ENCODE measurements around the gene LETMD1. TPM values are rescaled to one million over a fixed set of nuclear protein-coding genes. Genes with fewer than 3 reads are reported as not detected.
A peak's percentile ranks its signal among the peaks of the same experiment; 100 is the strongest.

LETMD1 gene
- total and polyA plus RNA-seq, 2 of the 4 experiments (the other 2 are of a cell fraction) = 27.6 to 40.1 TPM

GRCh38 chr12:51098611-51099010 is 50.5 kb downstream of the LETMD1 start:
- Histone ChIP-seq H3K27ac (ENCODE audit: insufficient read depth, low read length) (no peak overlapping the region), H3K56ac (ENCODE audit: extremely low read depth, insufficient read depth, low read length) (no peak overlapping the region), H4K91ac (ENCODE audit: insufficient read depth, low read depth, low read length) (no peak overlapping the region), H3K79me1 (ENCODE audit: low read depth in 1 of 2, low read length in 2 of 2) (no peaks in the 10 kb centered on the region), H2AK9ac (replicated peaks; ENCODE audit: low read depth, low read length, poor library complexity) (no peak overlapping the region), H4K5ac (ENCODE audit: low read depth, low read length) (no peak overlapping the region), H3K27me3 (ENCODE audit: control insufficient read depth, insufficient read depth, low read length) (no peaks in the 10 kb centered on the region), H3K4me1 (ENCODE audit: control insufficient read depth, insufficient read depth, low read length) (no peaks in the 10 kb centered on the region), H2BK5ac (ENCODE audit: low read depth, low read length, poor library complexity, severe bottlenecking) (no peak overlapping the region), H3K4ac (ENCODE audit: low read depth, low read length) (no peak overlapping the region), H3K9me1 (ENCODE audit: insufficient read depth, low read length) (no peaks in the 10 kb centered on the region), H2AFZ (replicated peaks; ENCODE audit: low read length, poor library complexity) (no peak overlapping the region), H4K20me1 (ENCODE audit: insufficient read depth, low read length) (no peaks in the 10 kb centered on the region), H3K36me3 (ENCODE audit: control insufficient read depth, insufficient read depth, low read length) (peaks cover 32% of the 10 kb centered on the region), H3K9ac (ENCODE audit: low read depth, low read length) (no peak overlapping the region), H2AK5ac (ENCODE audit: low read depth, low read length) (no peak overlapping the region), H2BK15ac (ENCODE audit: low read depth, low read length) (no peak overlapping the region), H2BK20ac (ENCODE audit: low read depth, low read length) (no peak overlapping the region), H3K9me3 (ENCODE audit: control insufficient read depth, insufficient read depth, low read length) (no peaks in the 10 kb centered on the region), H3K18ac (ENCODE audit: low read depth, low read length) (no peak overlapping the region), H3K23ac (ENCODE audit: low read depth, low read length) (no peak overlapping the region), H4K8ac (ENCODE audit: low read depth in 2 of 2, low read length in 2 of 2) (no peak overlapping the region), H3K14ac (replicated peaks; ENCODE audit: low read depth, low read length) (no peak overlapping the region), H3K4me3 (ENCODE audit: insufficient read depth, low read depth, low read length) (no peak overlapping the region), H3K4me2 (ENCODE audit: low read depth, low read length) (no peak overlapping the region), H2BK120ac (ENCODE audit: low read depth, low read length) (no peak overlapping the region)
- no peak for ATAC-seq (ENCODE audit: low read depth)
- no peak for TF ChIP-seq POLR2A (IDR thresholded peaks at IDR 0.05; ENCODE audit: low read depth, low read length)
- no peak for TF ChIP-seq RFX5 (IDR thresholded peaks at IDR 0.05; ENCODE audit: low read depth, low read length)
- TF ChIP-seq MAZ (IDR thresholded peaks at IDR 0.05; ENCODE audit: borderline replicate concordance, low read depth, low read length) = no peak
- TF ChIP-seq CTCF (conservative IDR thresholded peaks at IDR 0.05; ENCODE audit: low read depth, low read length) = no peak
- no peak for TF ChIP-seq BHLHE40 (IDR thresholded peaks at IDR 0.05; ENCODE audit: low read depth, low read length)
- TF ChIP-seq RCOR1 (IDR thresholded peaks at IDR 0.05; ENCODE audit: insufficient replicate concordance, low read length) = no peak
- intact Hi-C loops (cut with micrococcal nuclease) = no loop called here
- BruUV-seq (replicated peaks) = no TSS peak
- 100% methylated on average over 1 of the region's 1 CpG; no CpG with 5 or more reads in 1 of the 2 experiments for WGBS, 2 experiments (ENCODE audit: extremely low coverage in 2 of 2, insufficient read length in 1 of 2)
- POLR2A ChIA-PET (ENCODE audit: unreplicated experiment) = no interaction called here
- dilution Hi-C loops (cut with HindIII; ENCODE audit: low sequenced_read_pairs, unreplicated experiment) = no loop called here
- in situ Hi-C loops (cut with MboI; ENCODE audit: low sequenced_read_pairs) = no loop called here
- DNase-seq = peak; percentile 37
- CTCF ChIA-PET = interaction anchor here (0.6 kb wide), 2 partner anchors 153 to 251 kb away, joined by 3 to 5 read pairs; no protein-coding TSS in a partner anchor

All from IMR-90 (cell line).